Measurements from ENCODE around the gene TBC1D24.

GRCh38 chr16:2487903-2488531 is 13.1 kb downstream of the TBC1D24 start:
- TF ChIP-seq, protein P1, sequence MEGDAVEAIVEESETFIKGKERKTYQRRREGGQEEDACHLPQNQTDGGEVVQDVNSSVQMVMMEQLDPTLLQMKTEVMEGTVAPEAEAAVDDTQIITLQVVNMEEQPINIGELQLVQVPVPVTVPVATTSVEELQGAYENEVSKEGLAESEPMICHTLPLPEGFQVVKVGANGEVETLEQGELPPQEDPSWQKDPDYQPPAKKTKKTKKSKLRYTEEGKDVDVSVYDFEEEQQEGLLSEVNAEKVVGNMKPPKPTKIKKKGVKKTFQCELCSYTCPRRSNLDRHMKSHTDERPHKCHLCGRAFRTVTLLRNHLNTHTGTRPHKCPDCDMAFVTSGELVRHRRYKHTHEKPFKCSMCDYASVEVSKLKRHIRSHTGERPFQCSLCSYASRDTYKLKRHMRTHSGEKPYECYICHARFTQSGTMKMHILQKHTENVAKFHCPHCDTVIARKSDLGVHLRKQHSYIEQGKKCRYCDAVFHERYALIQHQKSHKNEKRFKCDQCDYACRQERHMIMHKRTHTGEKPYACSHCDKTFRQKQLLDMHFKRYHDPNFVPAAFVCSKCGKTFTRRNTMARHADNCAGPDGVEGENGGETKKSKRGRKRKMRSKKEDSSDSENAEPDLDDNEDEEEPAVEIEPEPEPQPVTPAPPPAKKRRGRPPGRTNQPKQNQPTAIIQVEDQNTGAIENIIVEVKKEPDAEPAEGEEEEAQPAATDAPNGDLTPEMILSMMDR (IDR thresholded peaks at IDR 0.05) = no peak
- TF ChIP-seq ZFX (IDR thresholded peaks at IDR 0.05; ENCODE audit: borderline replicate concordance) = no peak

Measured in 22Rv1 (cell line).